ENCODE measurements around the gene HYAL1. TPM values are rescaled to one million over a fixed set of nuclear protein-coding genes. Genes with fewer than 3 reads are reported as not detected.
A peak's percentile ranks its signal among the peaks of the same experiment; 100 is the strongest.

HYAL1 gene
- total RNA-seq, 1 donor from 2014 or later, result 3.0 TPM

GRCh38 chr3:50294089-50294488 lies 9.3 kb downstream of the HYAL1 start:
- Histone ChIP-seq H4K20me1 (ENCODE audit: low read depth) (peaks cover 6% of the 10 kb centered on the region), H3K79me2 (ENCODE audit: low read depth) (peaks cover 12% of the 10 kb centered on the region), H3K4me3 (no peak overlapping the region), H3K36me3 (no peaks in the 10 kb centered on the region), H3K4me1 (peaks cover 18% of the 10 kb centered on the region), H3K27ac (no peak overlapping the region), H2AFZ (replicated peaks) (no peak overlapping the region), H3K9me3 (ENCODE audit: low read depth) (no peaks in the 10 kb centered on the region), H3K9ac (no peak overlapping the region), H3F3A (ENCODE audit: low read depth) (no peaks in the 10 kb centered on the region), H3K27me3 (no peaks in the 10 kb centered on the region), H3K4me2 (no peak overlapping the region)
- TF ChIP-seq EZH2 (IDR thresholded peaks at IDR 0.05) (no peak), EZH2phosphoT487 (IDR thresholded peaks at IDR 0.05) (no peak), CTCF (IDR thresholded peaks at IDR 0.05) (no peak)
- Mint-ChIP-seq H3K9me3 (no peaks in the 10 kb centered on the region), H3K4me3 (no peak overlapping the region), H3K4me1 (peaks cover 19% of the 10 kb centered on the region), H3K27ac (no peak overlapping the region), H3K27me3 (ENCODE audit: insufficient read depth, low read depth) (peaks cover 10% of the 10 kb centered on the region), H3K36me3 (peaks cover 1% of the 10 kb centered on the region)
- no peak for DNase-seq (ENCODE audit: low spot score)

- Histone ChIP-seq H3F3A (ENCODE audit: low read depth) (no peaks in the 10 kb centered on the region), H3K9me3 (ENCODE audit: low read depth) (no peaks in the 10 kb centered on the region), H3K36me3 (no peaks in the 10 kb centered on the region), H3K4me3 (peak overlapping the region; percentile 77), H3K4me1 (peaks cover 13% of the 10 kb centered on the region), H3K4me2 (peak overlapping the region; percentile 74), H3K27me3 (no peaks in the 10 kb centered on the region), H3K27ac (no peak overlapping the region), H4K20me1 (ENCODE audit: low read depth) (peaks cover under 1% of the 10 kb centered on the region), H2AFZ (replicated peaks) (no peak overlapping the region), H3K79me2 (ENCODE audit: low read depth) (peaks cover 12% of the 10 kb centered on the region), H3K9ac (no peak overlapping the region)
- Mint-ChIP-seq H3K27ac (peak overlapping the region; percentile 92), H3K4me3 (peak overlapping the region; percentile 87), H3K4me1 (peaks cover 16% of the 10 kb centered on the region), H3K9me3 (no peaks in the 10 kb centered on the region), H3K27me3 (ENCODE audit: insufficient read depth, low read depth) (peaks cover 12% of the 10 kb centered on the region), H3K36me3 (peaks cover 1% of the 10 kb centered on the region)
- no peak for TF ChIP-seq EZH2 (IDR thresholded peaks at IDR 0.05)
- no peak for TF ChIP-seq EZH2phosphoT487 (IDR thresholded peaks at IDR 0.05)
- no peak for TF ChIP-seq CTCF (IDR thresholded peaks at IDR 0.05)
- peak; percentile 1 for DNase-seq (ENCODE audit: low spot score)
Observed at GRCh38 chr3:50293079-50293801, 10.1 kb downstream of the HYAL1 start.

- Mint-ChIP-seq H3K27ac (peak within 1 kb of the TSS; percentile 92), H3K9me3 (no peaks in the 10 kb centered on the region), H3K4me1 (peaks cover 13% of the 10 kb centered on the region), H3K27me3 (ENCODE audit: insufficient read depth, low read depth) (peaks cover 12% of the 10 kb centered on the region), H3K36me3 (peaks cover 3% of the 10 kb centered on the region), H3K4me3 (peak within 1 kb of the TSS; percentile 87)
- peak within 1 kb of the TSS; percentile 99 for H3K4me2 ChIP-seq
- H3K79me2 ChIP-seq (ENCODE audit: low read depth), result peaks cover 12% of the 10 kb centered on the region
- no peak within 1 kb of the TSS for H3K27ac ChIP-seq
- TF ChIP-seq EZH2phosphoT487 (IDR thresholded peaks at IDR 0.05), result no peak
- no peak for TF ChIP-seq CTCF (IDR thresholded peaks at IDR 0.05)
- no peak for TF ChIP-seq EZH2 (IDR thresholded peaks at IDR 0.05)
- H3K9ac ChIP-seq, result peak within 1 kb of the TSS; percentile 58
- peak within 1 kb of the TSS; percentile 26 for H2AFZ ChIP-seq (replicated peaks)
- peak; percentile 99 for DNase-seq (ENCODE audit: low spot score)
- no peaks in the 10 kb centered on the region for H3K36me3 ChIP-seq
- peak within 1 kb of the TSS; percentile 77 for H3K4me3 ChIP-seq
- H3F3A ChIP-seq (ENCODE audit: low read depth), result no peaks in the 10 kb centered on the region
- no peaks in the 10 kb centered on the region for H3K27me3 ChIP-seq
- no peaks in the 10 kb centered on the region for H3K9me3 ChIP-seq (ENCODE audit: low read depth)
- no peaks in the 10 kb centered on the region for H4K20me1 ChIP-seq (ENCODE audit: low read depth)
- peaks cover 13% of the 10 kb centered on the region for H3K4me1 ChIP-seq
Observed at GRCh38 chr3:50292159-50293078, 11.0 kb downstream of the HYAL1 start, which contains the start of gene IFRD2. TSS of gene IFRD2 (minus strand) at chr3:50292429. CDS start at chr3:50292274, 155 bp downstream.
